Effector memory CD4-positive, alpha-beta T cell (primary cell): ENCODE measurements around the gene CSTPP1.

Experiments used
- DNase-seq, 3 donors: peaks; one replicate each; pipeline ENCODE4 v3.0.0-alpha.2; 2020
- H3K27ac ChIP-seq: 2 replicates; pipeline ENCODE4 v1.7.0; 2013; ENCODE audit warnings: mild to moderate bottlenecking, low read length, moderate library complexity; ENCODE audit not compliant: insufficient read depth, poor library complexity, severe bottlenecking
- H3K27me3 ChIP-seq: replicated peaks from 2 replicates; pipeline ENCODE4 v1.7.0; 2013; ENCODE audit warnings: mild to moderate bottlenecking, low read length; ENCODE audit not compliant: insufficient read depth, control insufficient read depth, poor library complexity, severe bottlenecking
- H3K36me3 ChIP-seq: 2 replicates; pipeline ENCODE4 v1.7.0; 2013; ENCODE audit warnings: mild to moderate bottlenecking, low read length, moderate library complexity; ENCODE audit not compliant: control insufficient read depth, insufficient read depth
- H3K4me1 ChIP-seq: 2 replicates; pipeline ENCODE4 v1.7.0; 2013; ENCODE audit warnings: low read length, mild to moderate bottlenecking; ENCODE audit not compliant: control insufficient read depth, insufficient read depth, poor library complexity, severe bottlenecking
- H3K4me3 ChIP-seq: 2 replicates; pipeline ENCODE4 v1.7.0; 2013; ENCODE audit warnings: low read length, low read depth, mild to moderate bottlenecking; ENCODE audit not compliant: insufficient read depth, poor library complexity, severe bottlenecking
- H3K9me3 ChIP-seq: 2 replicates; pipeline ENCODE4 v1.7.0; 2013; ENCODE audit warnings: mild to moderate bottlenecking, low read length, moderate library complexity; ENCODE audit not compliant: control insufficient read depth

CSTPP1 gene

DNA sequence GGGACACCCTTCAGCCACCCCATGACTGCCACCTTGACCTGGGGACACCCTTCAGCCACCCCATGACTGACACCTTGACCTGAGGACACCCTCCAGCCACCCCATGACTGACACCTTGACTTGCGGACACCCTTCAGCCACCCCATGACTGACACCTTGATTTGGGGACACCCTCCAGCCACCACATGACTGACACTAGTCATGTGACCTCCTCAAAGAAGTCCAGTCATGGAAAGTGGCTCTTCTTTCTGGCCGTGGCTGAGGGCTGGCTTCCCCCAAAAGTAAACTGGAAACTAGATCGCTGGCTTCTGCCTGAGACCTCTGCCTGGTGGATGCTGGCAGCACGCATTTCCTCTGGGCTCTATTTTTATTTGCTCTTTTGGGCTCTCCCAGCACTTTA lies 211.7 kb downstream of the CSTPP1 start:
- no peaks in the 10 kb centered on the region for H3K27me3 ChIP-seq
- H3K27ac ChIP-seq = no peak overlapping the region
- no peaks in the 10 kb centered on the region for H3K36me3 ChIP-seq
- H3K9me3 ChIP-seq = no peaks in the 10 kb centered on the region
- no peak overlapping the region for H3K4me3 ChIP-seq
- H3K4me1 ChIP-seq = peaks cover 2% of the 10 kb centered on the region
- no peak for DNase-seq

GRCh38 chr11:47148903-47149531 lies 212.5 kb downstream of the CSTPP1 start:
- no peak overlapping the region for H3K27ac ChIP-seq
- no peak overlapping the region for H3K4me3 ChIP-seq
- no peaks in the 10 kb centered on the region for H3K27me3 ChIP-seq
- DNase-seq = no peak
- H3K4me1 ChIP-seq = peaks cover 7% of the 10 kb centered on the region
- H3K9me3 ChIP-seq = no peaks in the 10 kb centered on the region
- no peaks in the 10 kb centered on the region for H3K36me3 ChIP-seq

GRCh38 chr11:47149782-47150181 lies 213.2 kb downstream of the CSTPP1 start:
- Histone ChIP-seq H3K4me1 (peaks cover 7% of the 10 kb centered on the region), H3K27me3 (no peaks in the 10 kb centered on the region), H3K27ac (no peak overlapping the region), H3K9me3 (no peaks in the 10 kb centered on the region), H3K36me3 (no peaks in the 10 kb centered on the region), H3K4me3 (no peak overlapping the region)
- no peak for DNase-seq

- H3K4me3 ChIP-seq = no peak overlapping the region
- peaks cover 14% of the 10 kb centered on the region for H3K4me1 ChIP-seq
- no peak for DNase-seq
- H3K36me3 ChIP-seq = no peaks in the 10 kb centered on the region
- no peaks in the 10 kb centered on the region for H3K9me3 ChIP-seq
- no peak overlapping the region for H3K27ac ChIP-seq
- no peaks in the 10 kb centered on the region for H3K27me3 ChIP-seq
Observed at GRCh38 chr11:47152126-47152952, 215.8 kb downstream of the CSTPP1 start.

DNA sequence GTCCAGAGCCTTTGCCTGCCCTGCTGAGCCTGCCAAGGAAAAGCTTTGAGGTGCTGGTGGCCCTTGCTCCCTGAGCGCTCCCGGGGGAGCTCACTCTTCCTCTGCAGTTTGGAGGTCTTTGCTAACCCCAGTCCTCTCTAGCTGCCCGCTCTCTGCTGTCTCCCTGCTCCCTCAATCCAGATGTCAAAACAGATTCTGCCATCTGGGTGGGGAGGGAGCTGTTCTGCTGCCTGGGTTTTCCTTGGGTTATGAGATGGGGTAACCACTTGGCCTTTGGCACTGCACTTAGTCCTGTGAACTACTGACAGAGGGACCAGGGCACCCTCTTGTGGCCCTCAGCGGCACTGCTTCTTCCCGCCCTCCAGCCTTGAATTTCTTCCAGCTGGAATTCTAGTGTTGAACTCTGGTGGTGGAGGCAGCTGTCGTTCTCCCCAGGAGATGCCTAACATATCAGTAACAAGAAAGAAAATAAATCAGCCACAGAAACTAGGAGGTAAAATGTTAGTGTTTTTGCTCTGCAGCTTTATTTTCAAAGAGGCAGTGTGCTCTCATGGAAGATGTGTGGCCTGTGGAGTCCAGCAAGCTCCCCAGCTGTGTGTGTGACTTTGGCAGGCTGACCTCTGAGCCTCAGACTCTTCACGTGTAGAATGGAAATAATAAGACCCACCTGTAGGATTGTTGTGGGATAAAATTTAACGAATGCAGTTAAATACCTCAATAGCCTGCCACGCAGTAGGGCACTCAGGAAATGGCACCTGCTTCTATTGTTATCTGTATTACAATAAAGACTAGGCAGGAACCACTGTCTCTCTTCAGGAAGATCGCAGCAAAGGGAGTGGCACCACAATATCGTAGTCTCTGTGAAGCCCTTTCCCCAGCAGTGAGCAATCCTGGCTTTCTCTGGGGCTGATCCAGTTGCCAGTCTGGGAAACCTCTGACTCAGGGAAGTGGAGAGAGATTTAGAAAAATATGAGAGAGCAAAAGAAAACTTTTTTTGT lies 216.7 kb downstream of the CSTPP1 start:
- Histone ChIP-seq H3K4me1 (peaks cover 14% of the 10 kb centered on the region), H3K36me3 (no peaks in the 10 kb centered on the region), H3K9me3 (no peaks in the 10 kb centered on the region), H3K4me3 (no peak overlapping the region), H3K27me3 (no peaks in the 10 kb centered on the region), H3K27ac (no peak overlapping the region)
- no peak for DNase-seq

GRCh38 chr11:47154616-47155570 lies 218.3 kb downstream of the CSTPP1 start:
- H3K9me3 ChIP-seq = no peaks in the 10 kb centered on the region
- H3K36me3 ChIP-seq = no peaks in the 10 kb centered on the region
- peaks cover 14% of the 10 kb centered on the region for H3K4me1 ChIP-seq
- no peak for DNase-seq
- no peak overlapping the region for H3K27ac ChIP-seq
- no peaks in the 10 kb centered on the region for H3K27me3 ChIP-seq
- no peak overlapping the region for H3K4me3 ChIP-seq

DNA sequence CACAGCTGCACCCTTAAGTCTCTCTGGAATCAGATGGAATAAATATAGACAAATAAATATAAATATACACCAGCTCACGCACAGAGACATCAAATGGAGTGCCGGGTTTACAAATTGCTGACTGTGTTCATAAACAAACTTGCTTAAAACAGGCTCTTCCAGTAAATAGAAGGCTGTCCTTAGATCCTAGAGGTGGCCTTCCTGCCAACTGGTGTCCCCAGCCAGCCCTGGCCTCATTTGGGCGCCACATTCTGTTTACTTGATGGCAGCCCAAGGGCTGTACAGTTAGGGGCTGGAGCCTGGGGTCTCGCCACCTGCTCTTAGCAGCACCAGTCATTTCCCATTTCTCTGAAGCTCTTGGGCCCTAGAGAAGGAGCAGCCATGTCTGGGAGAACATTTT lies 219.3 kb downstream of the CSTPP1 start:
- Histone ChIP-seq H3K27ac (no peak overlapping the region), H3K27me3 (no peaks in the 10 kb centered on the region), H3K9me3 (no peaks in the 10 kb centered on the region), H3K4me1 (peaks cover 14% of the 10 kb centered on the region), H3K4me3 (no peak overlapping the region), H3K36me3 (no peaks in the 10 kb centered on the region)
- DNase-seq = no peak

GRCh38 chr11:47156333-47156732 lies 219.8 kb downstream of the CSTPP1 start:
- H3K4me3 ChIP-seq = no peak overlapping the region
- DNase-seq = no peak
- H3K36me3 ChIP-seq = no peaks in the 10 kb centered on the region
- peaks cover 14% of the 10 kb centered on the region for H3K4me1 ChIP-seq
- H3K27ac ChIP-seq = no peak overlapping the region
- no peaks in the 10 kb centered on the region for H3K27me3 ChIP-seq
- no peaks in the 10 kb centered on the region for H3K9me3 ChIP-seq

GRCh38 chr11:47156951-47157350 lies 220.4 kb downstream of the CSTPP1 start:
- H3K36me3 ChIP-seq = no peaks in the 10 kb centered on the region
- H3K4me3 ChIP-seq = no peak overlapping the region
- H3K27ac ChIP-seq = no peak overlapping the region
- no peak for DNase-seq
- H3K4me1 ChIP-seq = peaks cover 14% of the 10 kb centered on the region
- no peaks in the 10 kb centered on the region for H3K27me3 ChIP-seq
- no peaks in the 10 kb centered on the region for H3K9me3 ChIP-seq
